AG09309 (cell line): ENCODE results near the gene SCGB1D2.

Experiments used
- DNase-seq: peaks from one replicate; pipeline ENCODE4 v3.0.0-alpha.2; 2010; ENCODE audit warnings: low read depth
- H3K4me3 ChIP-seq: 2 replicates; pipeline ENCODE4 v1.5.1; 2011; ENCODE audit warnings: mild to moderate bottlenecking, low read depth, low read length, moderate library complexity; ENCODE audit not compliant: control insufficient read depth
- TF ChIP-seq, protein P1 (sequence below): IDR thresholded peaks from 2 replicates; pipeline ENCODE4 v1.5.1; 2011; ENCODE audit warnings: mild to moderate bottlenecking, low read depth, low read length, inconsistent platforms; ENCODE audit not compliant: insufficient read depth, control insufficient read depth; ENCODE audit errors: missing control alignments

Gene SCGB1D2

DNA sequence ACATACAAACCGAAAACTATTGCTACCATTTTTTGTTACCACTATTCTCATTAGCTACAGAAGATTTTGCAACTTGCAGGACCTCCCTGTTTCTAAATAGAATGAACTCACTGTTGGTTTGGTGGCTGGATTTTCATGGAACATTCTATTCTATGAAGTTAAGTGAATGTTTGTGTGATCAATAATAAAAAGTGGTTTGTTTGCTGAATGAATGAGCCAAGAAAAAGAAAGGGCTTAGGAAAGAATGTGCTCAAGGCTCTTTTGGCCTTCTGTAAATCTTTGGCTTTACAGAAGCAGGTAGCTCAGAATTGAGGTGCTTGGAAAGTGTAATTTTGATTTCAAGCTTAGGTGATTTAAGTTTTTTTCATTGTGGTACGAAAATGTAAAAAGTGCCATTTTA, 5.9 kb upstream of the SCGB1D2 start:
- no peak for DNase-seq
- no peak overlapping the region for H3K4me3 ChIP-seq
- TF ChIP-seq, protein P1, sequence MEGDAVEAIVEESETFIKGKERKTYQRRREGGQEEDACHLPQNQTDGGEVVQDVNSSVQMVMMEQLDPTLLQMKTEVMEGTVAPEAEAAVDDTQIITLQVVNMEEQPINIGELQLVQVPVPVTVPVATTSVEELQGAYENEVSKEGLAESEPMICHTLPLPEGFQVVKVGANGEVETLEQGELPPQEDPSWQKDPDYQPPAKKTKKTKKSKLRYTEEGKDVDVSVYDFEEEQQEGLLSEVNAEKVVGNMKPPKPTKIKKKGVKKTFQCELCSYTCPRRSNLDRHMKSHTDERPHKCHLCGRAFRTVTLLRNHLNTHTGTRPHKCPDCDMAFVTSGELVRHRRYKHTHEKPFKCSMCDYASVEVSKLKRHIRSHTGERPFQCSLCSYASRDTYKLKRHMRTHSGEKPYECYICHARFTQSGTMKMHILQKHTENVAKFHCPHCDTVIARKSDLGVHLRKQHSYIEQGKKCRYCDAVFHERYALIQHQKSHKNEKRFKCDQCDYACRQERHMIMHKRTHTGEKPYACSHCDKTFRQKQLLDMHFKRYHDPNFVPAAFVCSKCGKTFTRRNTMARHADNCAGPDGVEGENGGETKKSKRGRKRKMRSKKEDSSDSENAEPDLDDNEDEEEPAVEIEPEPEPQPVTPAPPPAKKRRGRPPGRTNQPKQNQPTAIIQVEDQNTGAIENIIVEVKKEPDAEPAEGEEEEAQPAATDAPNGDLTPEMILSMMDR, result no peak

DNA sequence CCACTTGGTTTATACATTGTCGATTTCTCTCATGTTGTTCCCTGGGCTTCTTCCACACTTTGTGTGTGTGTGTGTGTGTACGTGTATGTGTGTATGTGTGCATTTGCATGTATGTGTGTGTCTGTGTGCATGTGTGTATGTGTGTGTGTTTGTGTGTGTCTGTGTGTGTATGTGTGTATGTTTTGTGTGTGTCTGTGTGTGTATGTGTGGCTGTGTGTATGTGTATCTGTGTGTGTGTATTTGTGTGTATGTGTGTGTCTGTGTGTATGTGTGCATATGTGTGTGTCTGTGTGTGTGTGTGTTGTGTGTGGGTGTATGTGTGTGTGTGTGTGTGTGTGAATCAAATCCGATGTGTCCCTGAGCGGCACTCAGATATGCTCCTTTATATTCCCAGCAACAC, 4.5 kb upstream of the SCGB1D2 start:
- TF ChIP-seq, protein P1, result no peak
- no peak overlapping the region for H3K4me3 ChIP-seq
- DNase-seq, result no peak

DNA sequence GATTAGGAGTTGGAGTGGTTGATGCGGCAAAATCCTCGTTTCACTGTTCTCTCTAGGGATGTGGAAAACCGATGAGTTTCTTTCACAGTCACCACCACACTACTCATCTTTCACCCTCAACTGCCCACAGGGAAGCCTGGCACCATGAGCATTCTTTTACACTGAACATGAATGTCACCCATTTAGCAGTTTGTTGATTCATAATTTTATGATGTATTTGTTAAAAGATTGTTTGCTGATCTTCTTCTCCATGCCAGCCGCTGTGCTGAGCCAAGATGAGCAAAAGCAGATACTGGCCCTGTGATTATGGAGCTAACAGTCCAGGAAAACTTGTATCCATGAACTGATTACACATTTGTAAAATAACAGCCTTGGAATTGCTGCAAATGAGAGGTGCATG, 3.9 kb upstream of the SCGB1D2 start:
- no peak overlapping the region for H3K4me3 ChIP-seq
- DNase-seq, result no peak
- TF ChIP-seq, protein P1, result no peak

DNA sequence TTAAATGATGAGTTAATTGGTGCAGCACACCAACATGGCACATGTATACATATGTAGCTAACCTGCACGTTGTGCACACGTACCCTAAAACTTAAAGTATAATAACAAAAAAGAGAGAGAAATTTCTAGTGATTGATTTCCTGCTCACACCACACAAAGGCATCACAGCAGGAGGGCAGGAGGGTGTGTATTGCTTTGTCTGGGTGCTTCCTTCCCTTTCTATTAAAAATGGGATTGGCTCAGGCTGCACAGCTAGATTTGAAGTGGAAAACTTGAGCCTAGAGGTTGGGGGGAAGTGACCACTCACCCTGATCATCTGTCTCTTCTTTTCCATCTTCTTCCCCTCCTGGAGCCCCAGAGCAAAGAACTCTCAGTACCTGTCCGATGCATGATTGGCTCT, 944 bp upstream of the SCGB1D2 start:
- TF ChIP-seq, protein P1, result no peak
- no peak for DNase-seq
- H3K4me3 ChIP-seq, result no peak overlapping the region

DNA sequence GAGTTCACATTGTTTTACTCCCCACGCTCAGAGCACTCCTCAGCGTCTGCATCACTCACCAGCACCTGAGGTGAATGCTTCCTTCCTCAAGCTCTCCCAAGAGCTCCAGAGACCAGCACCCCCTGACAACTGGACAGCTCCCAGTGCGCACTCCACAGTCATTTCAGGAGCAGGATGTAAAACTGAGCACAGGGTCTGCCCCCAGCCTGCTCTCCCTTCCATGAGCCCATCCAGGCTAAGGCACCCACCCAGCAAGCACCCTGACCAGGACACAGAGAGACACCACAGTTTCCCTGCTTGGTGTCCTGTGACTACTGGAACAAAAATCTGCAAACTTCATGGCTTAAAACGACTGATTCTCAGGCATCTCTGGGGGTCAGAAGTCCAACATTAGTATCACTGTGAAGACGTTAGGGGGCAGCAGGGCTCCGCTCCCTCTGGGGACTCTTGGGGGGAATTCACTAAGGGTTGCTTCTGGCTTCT, 3.3 kb downstream of the SCGB1D2 start:
- no peak overlapping the region for H3K4me3 ChIP-seq
- no peak for DNase-seq
- TF ChIP-seq, protein P1, result no peak

DNA sequence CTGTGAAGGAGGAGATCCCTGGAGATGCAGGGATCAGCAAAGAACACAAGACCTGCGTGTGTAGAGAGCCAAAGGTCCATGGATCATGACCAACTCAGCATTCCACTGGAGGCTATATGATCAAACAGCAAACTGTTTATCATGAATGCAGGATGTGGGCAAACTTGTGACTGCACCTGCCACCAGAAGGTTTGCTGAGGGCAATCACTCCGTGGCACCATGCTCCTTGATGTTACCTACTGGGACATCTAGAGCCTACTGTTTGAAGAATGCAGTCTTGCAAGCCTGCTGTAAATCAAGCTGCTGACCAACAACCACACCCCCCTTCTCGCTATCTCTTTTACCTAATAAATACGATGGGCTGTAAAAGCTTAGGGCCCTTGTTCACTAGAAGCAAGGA, 9.7 kb downstream of the SCGB1D2 start:
- TF ChIP-seq, protein P1, result no peak
- H3K4me3 ChIP-seq, result no peak overlapping the region
- no peak for DNase-seq

DNA sequence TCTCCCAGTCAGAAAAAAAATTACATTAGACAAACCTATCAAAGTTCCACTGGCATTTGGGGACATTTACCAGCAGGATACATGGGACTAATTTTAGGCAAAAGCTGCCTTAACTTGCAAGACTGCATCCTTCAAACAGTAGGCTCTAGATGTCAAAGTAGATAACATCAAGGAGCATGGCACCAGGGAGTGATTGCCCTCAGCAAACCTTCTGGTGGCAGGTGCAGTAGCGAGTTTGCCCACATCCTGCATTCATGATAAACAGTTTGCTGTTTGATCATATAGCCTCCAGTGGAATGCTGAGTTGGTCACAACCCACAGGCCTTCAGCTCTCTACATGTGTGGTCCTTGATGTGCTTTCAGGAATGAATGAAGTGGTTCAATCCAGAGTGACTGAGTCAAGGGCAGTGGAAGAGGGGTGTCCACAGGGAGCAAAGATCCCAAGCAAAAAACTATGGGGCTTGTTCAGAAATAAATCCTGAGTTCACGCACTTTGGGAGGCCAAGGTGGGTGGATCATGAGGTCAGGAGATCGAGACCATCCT, 12.0 kb downstream of the SCGB1D2 start:
- DNase-seq, result no peak
- TF ChIP-seq, protein P1, result no peak
- no peak overlapping the region for H3K4me3 ChIP-seq
